ENCODE results near the gene COL6A1. TPM values are rescaled to one million over a fixed set of nuclear protein-coding genes. Genes with fewer than 3 reads are reported as not detected.

COL6A1 gene
- total RNA-seq, 1 experiment from 2014 or later = 193 TPM

- Histone ChIP-seq H3K18ac (ENCODE audit: insufficient read length, low read depth, low read length) (peak overlapping the region; percentile 38), H2BK20ac (ENCODE audit: low read depth, low read length, poor library complexity, severe bottlenecking) (no peak overlapping the region), H4K20me1 (ENCODE audit: control insufficient read depth, insufficient read depth, insufficient read length) (no peaks in the 10 kb centered on the region), H3K27me3 (ENCODE audit: insufficient read depth, low read length) (no peaks in the 10 kb centered on the region), H3K14ac (ENCODE audit: insufficient read depth, low read length) (peak overlapping the region; percentile 6; the same call in 1 of the 2 replicates), H2BK12ac (ENCODE audit: insufficient read length, low read depth, low read length) (peak overlapping the region; percentile 28), H3K79me2 (ENCODE audit: insufficient read depth, low read length) (no peaks in the 10 kb centered on the region), H3K23ac (ENCODE audit: insufficient read length, low read depth, low read length) (no peak overlapping the region), H2BK15ac (ENCODE audit: low read depth, low read length) (no peak overlapping the region), H3K23me2 (ENCODE audit: insufficient read length, low read depth, low read length, poor library complexity, severe bottlenecking) (no peaks in the 10 kb centered on the region), H4K5ac (ENCODE audit: insufficient read length, low read depth, low read length) (no peak overlapping the region), H2BK5ac (ENCODE audit: insufficient read length, low read length) (no peak overlapping the region), H3K4ac (ENCODE audit: low read depth, low read length) (no peak overlapping the region), H3K56ac (ENCODE audit: insufficient read length, low read depth, low read length) (no peak overlapping the region), H3T11ph (ENCODE audit: low read length) (no peak overlapping the region), H2AFZ (ENCODE audit: low read length) (no peak overlapping the region), H3K4me1 (ENCODE audit: insufficient read depth, low read length) (no peaks in the 10 kb centered on the region; the same call in 1 of the 2 replicates), H4K91ac (ENCODE audit: insufficient read length, low read depth, low read length) (no peak overlapping the region), H3K79me1 (ENCODE audit: insufficient read depth, low read depth, low read length, poor library complexity, severe bottlenecking) (no peaks in the 10 kb centered on the region), H2BK120ac (ENCODE audit: low read depth, low read length, poor library complexity, severe bottlenecking) (no peak overlapping the region), H2AK5ac (ENCODE audit: insufficient read length, low read length) (no peak overlapping the region), H3K27ac (ENCODE audit: insufficient read length, low read depth, low read length) (no peak overlapping the region), H3K9ac (ENCODE audit: extremely low read depth, insufficient read length, low read length) (no peak overlapping the region), H3K4me2 (ENCODE audit: insufficient read depth, insufficient read length, low read length) (no peak overlapping the region), H3K9me3 (ENCODE audit: control insufficient read depth, low read depth, low read length) (no peaks in the 10 kb centered on the region), H4K8ac (replicated peaks; ENCODE audit: insufficient read length, low read depth, low read length) (no peak overlapping the region)
- H3K27me3 Mint-ChIP-seq (ENCODE audit: low read depth) = peaks cover 6% of the 10 kb centered on the region; the same call in 1 of the 2 replicates
- peaks cover 0 to 5% of the 10 kb centered on the region in 2 experiments for H3K9me3 Mint-ChIP-seq
- no peak overlapping the region; a peak in 1 of 7 replicates for H3K27ac Mint-ChIP-seq
- DNase-seq = no peak
- H3K4me3 Mint-ChIP-seq = 0 out of 5 replicates have a peak overlapping the region, but pooled peaks of 1 of the 2 experiments have one; percentile 22
- TF ChIP-seq CTCF (conservative IDR thresholded peaks at IDR 0.05) = no peak
- H3K4me1 Mint-ChIP-seq = peaks cover 3 to 4% of the 10 kb centered on the region in 2 experiments
- no CpG with 5 or more reads among the region's 33 CpGs for WGBS (ENCODE audit: extremely low coverage, insufficient read length, low lambda C conversion rate)
- no peaks in the 10 kb centered on the region; a peak in 1 of 7 replicates for H3K36me3 Mint-ChIP-seq (ENCODE audit: insufficient read depth in 1 of 3, low read depth in 3 of 3)
Measured at GRCh38 chr21:46049890-46050667, 68.5 kb downstream of the COL6A1 start.
